Measurements from ENCODE around the gene VENTX.

VENTX gene

GRCh38 chr10:133257489-133258065 is 19.9 kb downstream of the VENTX start:
- H3K36me3 ChIP-seq (ENCODE audit: control insufficient read depth in 2 of 2, insufficient read depth in 1 of 2, low read length in 2 of 2): no peaks in the 10 kb centered on the region
- no peaks in the 10 kb centered on the region for H3K9me3 ChIP-seq (ENCODE audit: control insufficient read depth, insufficient read depth, low read depth, low read length)
- CTCF ChIA-PET: interaction anchor here (0.6 to 1.3 kb wide), 5 partner anchors 9 to 114 kb away, joined by 3 to 4 read pairs (median 4); no protein-coding TSS in a partner anchor
- no peak overlapping the region for H3K4me3 ChIP-seq (ENCODE audit: low read depth, low read length)
- H3K4me1 ChIP-seq (ENCODE audit: control insufficient read depth, insufficient read depth, low read length): peaks cover 3% of the 10 kb centered on the region
- POLR2A ChIA-PET: no interaction called here
- H3K27ac ChIP-seq (ENCODE audit: extremely low read depth, low read depth, low read length): no peak overlapping the region
- TF ChIP-seq BCL6B (tag by site-specific recombination; IDR thresholded peaks at IDR 0.05): no peak
- peak; percentile 80 for TF ChIP-seq WT1 (tag by site-specific recombination; IDR thresholded peaks at IDR 0.05)
- TF ChIP-seq ZNF350 (tag by site-specific recombination; IDR thresholded peaks at IDR 0.05): no peak
- TF ChIP-seq ZBTB20 (tag by site-specific recombination; IDR thresholded peaks at IDR 0.05): peak; percentile 37
- no peak for TF ChIP-seq ZXDB (tag by site-specific recombination; IDR thresholded peaks at IDR 0.05)
- no peak for TF ChIP-seq KLF16 (tag by site-specific recombination; IDR thresholded peaks at IDR 0.05)
- TF ChIP-seq ZBTB26 (tag by site-specific recombination; optimal IDR thresholded peaks at IDR 0.05): peak; percentile 32
- TF ChIP-seq SP2 (tag by site-specific recombination; IDR thresholded peaks at IDR 0.05): peak; percentile 38
- TF ChIP-seq ZNF146 (tag by site-specific recombination; IDR thresholded peaks at IDR 0.05): no peak
- TF ChIP-seq ZNF157 (tag by site-specific recombination; IDR thresholded peaks at IDR 0.05): no peak
- no peak for TF ChIP-seq PRDM6 (tag by site-specific recombination; IDR thresholded peaks at IDR 0.05)
- no peak for TF ChIP-seq ZNF560 (tag by site-specific recombination; IDR thresholded peaks at IDR 0.05; ENCODE audit: borderline replicate concordance)
- no peak for TF ChIP-seq ZNF18 (tag by site-specific recombination; IDR thresholded peaks at IDR 0.05)
- TF ChIP-seq ZFHX2 (tag by site-specific recombination; conservative IDR thresholded peaks at IDR 0.05): 0 out of 2 replicates have a peak, but pooled peaks have one; percentile 36
- TF ChIP-seq ZNF555 (tag by site-specific recombination; conservative IDR thresholded peaks at IDR 0.05): no peak
- no peak for TF ChIP-seq ZNF76 (tag by site-specific recombination; IDR thresholded peaks at IDR 0.05; ENCODE audit: borderline replicate concordance, low read depth)
- TF ChIP-seq SP3 (tag by site-specific recombination; IDR thresholded peaks at IDR 0.05): peak; percentile 70
- TF ChIP-seq ZNF658 (tag by site-specific recombination; IDR thresholded peaks at IDR 0.05): no peak
- no peak for TF ChIP-seq ZNF777 (tag by site-specific recombination; IDR thresholded peaks at IDR 0.05; ENCODE audit: borderline replicate concordance)
- no peak for TF ChIP-seq PBX3 (CRISPR knock-in tag; IDR thresholded peaks at IDR 0.05)
- TF ChIP-seq CTCF (tag by site-specific recombination; IDR thresholded peaks at IDR 0.05): peak; percentile 82
- 0 out of 2 replicates have a peak, but pooled peaks have one; percentile 14 for TF ChIP-seq ZBTB48 (tag by site-specific recombination; IDR thresholded peaks at IDR 0.05)
- peak; percentile 81 for TF ChIP-seq PRDM10 (tag by site-specific recombination; IDR thresholded peaks at IDR 0.05)
- TF ChIP-seq ZSCAN5A (tag by site-specific recombination; IDR thresholded peaks at IDR 0.05): no peak
